A204.1 (cell line): ENCODE data around the gene OR4E2.
"Not testable (repeated sequence)": the region's sequence is repeated elsewhere in the genome, so short reads cannot be mapped to it uniquely, and the experiment has no call there.

Source experiments
- FAIRE-seq: peaks from 2 replicates; lab custom pipeline; 2012; peaks lifted over from hg19 to GRCh38; lab: Jason Lieb, UNC

Gene OR4E2

GRCh38 chr14:21697662-21698061 lies 44.0 kb downstream of the OR4E2 start:
- not testable (repeated sequence) for FAIRE-seq

GRCh38 chr14:21698538-21698937 lies 44.9 kb downstream of the OR4E2 start:
- not testable (repeated sequence) for FAIRE-seq

GRCh38 chr14:21699551-21699950 lies 45.9 kb downstream of the OR4E2 start:
- FAIRE-seq = no peak

GRCh38 chr14:21702316-21702715 lies 48.7 kb downstream of the OR4E2 start:
- FAIRE-seq = no peak

DNA sequence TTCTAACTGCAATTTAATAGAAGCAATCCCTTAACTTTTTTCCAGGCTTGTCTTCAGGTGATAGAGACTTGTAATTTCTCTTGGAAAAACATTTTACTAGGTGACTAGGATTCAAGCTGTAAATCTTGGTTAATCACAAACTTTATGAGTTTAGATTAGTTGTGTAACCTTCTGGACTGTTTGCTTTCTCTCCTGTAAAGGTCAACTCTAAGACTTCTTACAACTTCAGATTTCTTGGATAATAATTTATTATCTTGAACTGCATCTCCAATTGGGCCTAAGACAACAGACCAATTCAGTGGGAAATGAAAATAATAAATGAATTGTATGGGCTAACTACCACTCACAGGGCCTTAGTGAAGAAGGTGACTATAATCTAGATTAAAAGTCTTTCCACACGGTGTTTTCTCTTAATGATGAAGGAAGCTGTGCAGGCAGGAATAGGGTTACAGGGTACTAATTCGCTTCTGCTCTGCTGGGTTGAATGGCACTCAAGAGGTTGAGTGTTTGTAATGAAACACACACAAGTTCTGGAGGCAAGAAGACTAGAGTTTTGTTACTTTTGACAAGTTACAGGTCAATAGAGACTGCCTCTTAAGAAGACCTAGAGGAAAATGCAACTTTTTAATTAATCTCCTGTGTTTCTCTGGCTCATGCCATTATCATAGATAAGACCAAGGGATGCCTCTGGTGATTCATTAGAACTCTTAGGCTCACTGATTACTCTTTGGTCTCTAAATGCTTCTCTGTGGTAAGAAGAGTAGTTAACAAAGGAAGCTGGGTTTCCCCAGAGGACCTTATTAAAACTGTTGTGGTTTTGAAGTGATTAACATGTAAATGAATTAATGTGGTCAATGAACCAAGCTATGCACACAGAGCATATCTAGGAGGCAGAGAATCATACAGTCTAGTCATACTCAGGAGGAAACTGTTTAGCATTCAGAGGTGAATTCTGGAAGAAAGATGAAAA lies 50.0 kb downstream of the OR4E2 start:
- no peak for FAIRE-seq

DNA sequence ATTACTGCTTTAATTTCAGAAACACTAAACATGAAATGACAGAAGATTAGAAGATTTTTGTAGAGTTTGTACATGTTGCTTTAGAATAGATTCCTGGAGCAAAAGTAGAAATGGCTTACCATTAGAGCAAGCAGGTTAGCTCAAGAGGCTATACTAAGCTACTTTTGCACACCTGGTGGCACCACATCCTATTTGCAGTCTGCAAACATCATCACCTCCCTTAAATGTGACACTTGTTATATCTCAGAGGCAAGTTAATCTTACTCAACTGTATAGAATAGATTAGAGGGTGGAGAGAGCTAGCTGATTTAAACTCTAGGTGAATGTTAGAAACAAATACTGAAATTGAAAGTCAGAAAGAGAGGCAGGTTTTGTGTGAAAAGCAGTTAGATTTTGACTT lies 50.7 kb downstream of the OR4E2 start:
- no peak for FAIRE-seq

DNA sequence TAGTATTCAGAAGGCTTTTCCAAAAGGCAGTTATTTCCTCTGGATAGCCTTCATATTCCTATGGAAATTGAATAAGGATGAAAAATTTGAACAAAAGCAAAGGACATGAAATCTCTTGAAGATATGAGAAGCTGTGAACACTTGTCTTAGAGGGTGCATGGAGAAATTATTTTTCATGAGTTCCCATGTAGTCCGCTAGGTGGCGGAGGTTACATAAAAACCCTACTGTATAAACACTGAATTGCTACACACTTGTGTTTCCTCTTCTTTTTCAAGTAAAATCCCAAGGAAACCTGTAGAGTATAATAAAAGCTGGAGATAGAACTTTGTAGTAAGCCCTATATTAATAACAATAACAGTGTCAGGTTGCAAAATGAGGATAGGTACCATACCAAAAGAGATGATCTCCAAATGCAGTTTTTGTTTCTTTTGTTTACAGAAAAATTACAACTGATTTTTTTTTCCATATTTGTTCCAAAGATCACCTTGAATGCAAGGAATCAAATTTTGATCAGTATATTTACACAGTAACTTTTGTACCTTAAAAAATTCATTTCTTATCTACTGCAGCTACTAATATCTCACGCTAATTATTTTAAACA lies 57.8 kb downstream of the OR4E2 start:
- FAIRE-seq = peak; percentile 91

DNA sequence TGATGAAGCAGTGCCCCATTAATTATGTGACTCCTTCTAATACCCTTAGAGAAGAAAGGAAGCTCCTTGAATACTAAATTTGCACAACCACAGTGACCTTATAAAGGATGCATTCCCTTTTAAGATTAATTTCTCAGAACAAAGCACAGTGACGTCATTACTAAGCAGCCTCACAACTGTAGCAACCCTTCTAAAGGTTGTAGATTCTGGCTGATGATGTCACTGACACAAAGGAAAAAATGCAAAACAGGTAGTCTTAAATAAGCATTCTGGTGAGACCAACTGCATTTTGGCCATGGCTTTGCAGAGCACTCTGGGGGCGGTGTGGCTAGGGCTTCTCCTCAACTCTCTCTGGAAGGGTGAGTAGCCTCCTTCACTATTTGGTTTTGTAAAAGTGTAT lies 58.4 kb downstream of the OR4E2 start:
- FAIRE-seq = no peak

DNA sequence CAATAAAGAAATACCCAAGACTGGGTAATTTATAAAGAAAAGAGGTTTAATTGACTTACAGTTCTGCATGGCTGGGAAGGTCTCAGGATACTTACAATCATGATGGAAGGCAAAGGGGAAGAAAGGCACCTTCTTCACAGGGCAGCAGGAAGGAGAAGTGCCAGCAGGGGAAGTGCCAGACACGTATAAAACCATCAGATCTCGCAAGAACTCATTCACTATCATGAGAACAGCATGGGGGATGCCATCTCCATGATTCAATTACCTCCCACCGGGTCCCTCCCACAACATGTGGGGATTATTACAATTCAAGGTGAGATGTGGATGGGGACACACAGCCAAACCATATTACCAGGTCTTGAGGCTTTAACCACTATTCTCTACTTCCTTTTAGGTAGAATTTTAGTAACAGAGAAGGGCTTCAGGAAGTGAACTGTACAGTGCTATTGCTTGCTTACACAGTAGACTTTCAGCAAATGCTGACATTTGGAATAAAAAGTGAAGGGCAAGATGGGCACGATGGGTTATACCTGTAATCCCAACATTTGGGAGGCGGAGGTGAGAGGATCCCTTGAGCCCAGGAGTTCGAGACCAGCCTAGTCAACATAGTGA lies 60.8 kb downstream of the OR4E2 start:
- no peak for FAIRE-seq
